GM21825 (cell line): ENCODE data around the gene PTAFR.
A peak's percentile ranks its signal among the peaks of the same experiment; 100 is the strongest.

ENCODE experiments used
- ATAC-seq: cut with Tn5 transposase; IDR thresholded peaks from one replicate; pipeline ENCODE4 v1.9.1; 2021; ENCODE audit warnings: mild to moderate bottlenecking, moderate library complexity; ENCODE audit not compliant: unreplicated experiment

The PTAFR gene

GRCh38 chr1:28176492-28177470 lies at the start of gene PTAFR:
Gene PTAFR, minus strand, starts transcription at chr1:28176690. Its CDS starts 25,669 bp downstream, at chr1:28151021.
- peak; percentile 39 for ATAC-seq

DNA sequence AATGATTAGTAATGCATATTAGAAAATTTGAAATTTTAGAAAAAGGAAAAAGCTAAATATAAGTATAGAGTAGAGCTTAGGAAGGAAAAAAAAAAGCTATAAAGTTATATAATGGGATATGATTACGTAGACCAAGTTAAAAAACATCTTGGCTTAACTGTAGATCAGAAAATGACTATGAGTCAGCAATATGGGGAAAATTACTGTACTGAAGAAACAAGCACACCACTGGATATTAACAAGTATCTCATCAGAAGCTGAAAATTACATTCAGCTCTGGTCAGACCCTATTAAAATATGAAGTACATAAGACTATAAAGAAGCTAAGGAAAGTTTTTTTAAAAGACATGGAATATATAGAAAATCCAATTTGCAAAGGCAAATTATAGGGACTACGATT lies 36.8 kb upstream of the PTAFR start:
- ATAC-seq, result no peak

- no peak for ATAC-seq
Observed at GRCh38 chr1:28209700-28210099, 33.2 kb upstream of the PTAFR start.

- ATAC-seq, result no peak
Observed at GRCh38 chr1:28208818-28209441, 32.4 kb upstream of the PTAFR start.

DNA sequence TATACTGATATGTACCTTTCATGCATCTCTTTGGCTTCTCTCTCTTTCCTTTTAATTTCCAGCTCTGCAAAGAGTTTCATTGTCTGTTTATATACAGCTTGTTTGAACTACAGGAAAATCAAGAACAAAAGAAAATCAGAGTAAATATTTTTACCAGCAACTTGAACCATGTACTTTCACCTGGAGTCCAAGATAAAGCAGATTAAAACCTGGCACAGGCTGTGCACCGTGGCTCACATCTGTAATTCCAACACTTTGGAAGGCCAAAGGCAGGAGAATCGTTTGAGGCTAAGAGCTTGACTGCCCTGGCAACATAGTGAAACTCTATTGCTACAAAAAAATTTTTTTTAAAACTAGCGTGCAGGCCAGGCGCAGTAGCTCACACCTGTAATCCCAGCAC lies 28.8 kb upstream of the PTAFR start:
- ATAC-seq, result no peak

DNA sequence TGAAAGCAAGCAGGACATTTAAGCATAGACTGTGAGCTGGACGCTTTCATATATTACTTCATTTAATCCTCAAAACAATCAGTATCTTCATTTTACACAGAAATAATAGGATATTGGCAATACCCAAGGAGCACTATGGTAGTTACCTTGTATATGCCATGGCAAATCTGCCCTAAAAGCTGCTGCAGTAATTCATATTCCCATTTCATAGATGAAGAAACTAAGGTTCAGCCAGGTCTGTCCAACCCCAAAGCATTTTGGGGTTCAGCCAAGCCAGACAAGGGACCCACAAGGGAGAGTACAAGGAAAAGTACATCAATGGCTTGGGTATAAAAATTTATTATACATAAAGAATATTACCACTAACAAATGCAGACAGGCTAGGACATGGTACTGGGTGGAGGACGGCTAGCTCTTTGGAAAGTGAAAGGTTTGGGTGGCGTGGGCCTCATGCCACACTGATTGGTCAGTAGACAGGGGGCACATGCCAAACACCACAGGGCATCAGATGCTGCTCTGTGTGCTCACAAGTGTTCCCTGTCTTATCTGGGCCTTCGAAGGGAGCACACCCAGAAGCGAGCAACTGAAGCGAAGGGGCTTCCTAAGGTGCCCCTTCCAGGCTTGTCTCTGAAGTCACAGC lies 23.9 kb upstream of the PTAFR start:
- no peak for ATAC-seq

- ATAC-seq, result peak; percentile 75
Observed at GRCh38 chr1:28199328-28200233, 23.1 kb upstream of the PTAFR start.

DNA sequence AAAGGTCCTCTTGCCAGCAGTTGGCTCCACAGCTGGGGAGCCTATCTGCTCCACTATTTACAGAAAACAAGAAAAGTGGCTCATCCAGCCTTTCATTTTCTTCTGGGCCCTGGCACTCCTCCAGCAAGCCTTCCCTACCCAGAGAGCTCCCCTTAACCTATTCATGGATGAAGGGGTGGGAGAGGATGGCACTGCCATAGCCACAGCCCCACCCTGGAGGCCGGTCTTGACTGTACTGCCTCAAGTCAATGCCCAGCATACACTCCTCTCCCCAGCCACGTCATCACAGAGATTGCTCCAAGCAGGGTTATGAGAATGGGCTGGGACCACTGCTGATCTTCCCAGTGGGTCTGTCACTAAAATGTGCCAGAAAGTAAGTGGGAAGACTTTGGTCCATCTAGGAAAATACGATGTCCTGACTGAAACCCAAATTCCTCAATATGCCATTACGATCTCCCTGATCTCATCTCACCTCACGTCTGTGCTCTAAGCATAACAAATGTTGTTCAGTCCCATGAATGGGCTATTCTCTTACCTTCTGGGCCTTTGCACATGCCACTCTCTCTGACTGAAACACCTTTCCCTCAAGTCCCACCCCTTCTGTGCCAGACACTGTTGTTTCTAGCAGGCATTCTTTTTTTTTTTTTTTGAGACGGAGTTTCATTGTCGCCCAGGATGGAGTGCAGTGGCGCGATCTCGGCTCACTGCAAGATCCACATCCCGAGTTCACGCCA lies 21.4 kb upstream of the PTAFR start:
- no peak for ATAC-seq

DNA sequence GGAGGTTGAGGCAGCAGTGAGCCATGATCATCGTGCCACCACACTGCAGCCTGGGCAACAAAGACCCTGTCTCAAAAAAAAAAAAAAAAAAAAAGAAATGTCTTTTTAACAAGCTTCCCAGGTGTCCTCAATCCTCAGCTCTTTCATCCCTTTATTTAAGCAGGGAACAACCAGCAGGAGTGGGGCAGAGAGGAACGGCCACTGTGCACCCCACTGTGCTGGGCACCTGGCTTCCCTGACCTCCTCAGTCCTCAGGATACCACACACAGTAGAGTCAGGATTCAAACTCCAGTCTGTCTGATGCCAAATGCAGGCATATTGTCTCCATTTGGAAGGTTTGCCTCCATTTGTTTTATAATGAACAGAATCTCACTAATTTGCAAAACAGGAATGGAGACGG lies 19.8 kb upstream of the PTAFR start:
- no peak for ATAC-seq

DNA sequence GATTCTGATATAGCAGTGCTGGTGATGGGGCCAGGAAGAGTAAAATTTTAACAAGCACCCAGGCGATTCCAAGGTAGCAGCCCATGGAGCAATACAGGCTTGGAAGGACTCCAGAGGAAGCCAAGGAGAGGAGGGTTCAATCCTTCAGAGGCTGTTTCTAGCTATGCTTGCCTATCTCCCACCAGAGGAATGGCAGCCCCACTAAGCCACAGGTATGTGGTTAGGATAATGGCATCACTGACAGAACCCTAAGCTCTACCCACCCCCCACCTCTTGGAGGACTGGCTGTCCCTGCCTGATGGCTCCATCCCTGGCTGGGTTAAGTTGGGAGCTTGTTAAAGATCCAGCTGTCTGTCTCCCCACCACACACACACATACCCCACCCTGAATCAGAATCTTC lies 19.3 kb upstream of the PTAFR start:
- ATAC-seq, result no peak

DNA sequence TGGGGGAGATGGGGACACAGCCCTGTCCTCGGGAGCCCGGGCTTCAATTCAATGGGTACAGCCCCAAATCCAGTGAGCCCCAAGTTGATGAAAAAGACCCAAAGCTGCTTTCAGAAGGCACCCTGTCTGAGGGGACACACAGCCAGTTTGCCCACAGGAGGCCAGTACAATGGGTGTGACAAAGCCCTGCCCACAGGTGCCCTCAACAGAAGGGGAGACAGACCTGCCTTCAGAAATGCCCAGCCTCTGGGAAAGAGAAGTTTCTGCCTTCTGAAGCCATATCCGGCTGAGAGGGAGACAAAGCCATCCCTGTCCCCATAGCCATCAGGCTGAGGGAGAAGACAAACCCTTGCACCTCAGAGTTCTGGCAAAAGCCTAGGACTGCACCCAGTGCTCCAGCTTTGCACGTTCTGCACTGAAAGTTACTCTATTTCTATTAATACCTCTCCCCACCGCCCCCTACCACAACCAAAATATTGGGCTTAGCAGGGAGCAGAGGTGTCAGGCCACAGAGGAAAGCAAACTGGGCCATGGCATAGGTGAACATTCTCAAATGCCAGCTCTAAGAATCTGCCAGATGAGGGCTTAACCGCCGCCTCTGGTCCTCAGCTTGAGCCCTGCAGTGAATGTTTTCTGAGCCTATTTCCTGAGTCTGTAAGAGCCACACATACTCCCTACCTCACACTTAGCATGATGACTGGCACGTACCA lies 18.0 kb upstream of the PTAFR start:
- no peak for ATAC-seq

DNA sequence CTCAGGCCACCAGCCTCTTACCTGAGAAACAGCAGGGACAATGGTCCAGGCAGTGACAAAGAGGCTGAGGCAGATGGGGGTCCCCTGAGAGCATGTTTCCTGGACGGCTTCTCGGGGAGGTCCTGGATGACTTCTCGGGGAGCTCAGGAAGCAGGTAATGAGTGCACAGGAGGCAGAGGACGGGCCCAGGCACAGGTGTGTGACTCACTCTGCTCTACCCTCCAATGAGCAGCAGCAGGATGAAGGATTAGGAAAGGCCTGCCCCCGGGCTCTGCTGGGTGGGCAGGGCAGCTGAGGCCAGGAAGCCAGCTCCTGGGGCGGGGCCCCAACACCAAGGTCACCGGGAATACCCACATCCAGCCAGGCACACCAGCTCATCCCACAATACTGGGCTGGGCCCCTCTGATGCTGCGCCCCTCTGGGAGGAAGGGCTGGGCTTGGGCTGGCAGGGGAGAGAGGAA lies 17.2 kb upstream of the PTAFR start:
- ATAC-seq, result no peak

- ATAC-seq, result no peak
Observed at GRCh38 chr1:28190996-28191645, 14.6 kb upstream of the PTAFR start.

- no peak for ATAC-seq
Observed at GRCh38 chr1:28190337-28190979, 14.0 kb upstream of the PTAFR start.

DNA sequence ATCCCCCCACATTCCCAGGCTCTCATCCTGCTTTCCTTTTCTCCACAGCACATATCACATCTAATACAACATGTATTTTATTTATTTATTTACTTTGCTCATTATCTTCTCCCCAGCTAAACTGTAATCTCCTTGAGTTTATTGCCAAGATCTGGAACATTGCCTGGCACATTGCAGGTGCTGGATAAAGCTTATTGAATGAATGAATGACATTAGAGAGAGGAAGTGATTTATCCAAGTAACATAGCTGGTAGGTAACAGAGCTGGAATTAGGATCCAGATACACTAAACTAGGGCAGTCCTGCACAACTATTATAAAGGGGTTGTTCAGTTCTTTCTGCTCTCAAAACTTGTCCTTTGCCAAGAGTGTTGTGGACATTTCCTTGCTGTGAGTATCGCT lies 8.6 kb upstream of the PTAFR start:
- no peak for ATAC-seq

DNA sequence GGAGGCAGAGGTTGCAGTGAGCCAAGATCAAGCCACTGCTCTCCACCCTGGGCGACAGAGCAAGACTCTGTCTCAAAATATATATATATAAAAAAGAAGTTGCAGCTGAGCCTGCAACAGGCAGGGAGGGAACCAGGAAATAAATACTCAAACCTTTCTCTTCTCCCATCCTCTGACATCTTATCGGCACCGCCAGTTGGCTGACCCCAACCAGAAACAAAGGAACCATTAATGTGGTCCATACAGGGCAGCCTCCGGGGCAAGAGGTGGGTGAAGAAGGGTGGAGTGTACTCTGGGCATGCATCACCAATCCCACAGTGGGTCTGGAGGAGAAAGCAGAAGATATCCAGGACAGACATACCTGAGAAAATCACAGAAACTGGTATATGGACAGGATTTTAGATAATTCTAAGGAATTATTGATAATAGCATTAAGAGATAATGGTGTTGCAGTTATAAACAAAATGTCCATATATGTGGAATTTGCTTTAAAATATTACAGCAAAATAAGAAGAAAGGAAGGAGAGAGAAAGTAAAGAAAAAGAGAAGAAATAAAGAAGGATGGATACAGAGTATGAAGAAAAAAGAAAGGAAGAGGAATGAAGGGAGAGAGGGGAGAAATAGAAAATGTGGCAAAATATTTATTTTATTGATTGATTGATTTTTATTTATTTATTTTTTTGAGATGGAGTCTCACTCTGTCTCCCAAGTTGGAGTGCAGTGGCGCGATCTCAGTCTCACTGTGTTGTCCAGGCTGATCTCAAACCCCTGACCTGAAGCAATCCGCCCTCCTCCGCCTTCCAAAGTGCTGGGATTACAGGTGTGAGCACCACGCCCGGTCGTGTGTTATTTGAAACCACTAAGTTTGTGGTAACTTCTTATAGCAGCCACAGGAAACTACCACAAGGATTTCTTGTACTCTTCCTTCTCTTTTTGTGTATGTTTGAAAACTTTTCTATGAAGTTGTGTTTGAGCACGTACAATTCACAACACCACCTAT lies 4.1 kb upstream of the PTAFR start:
- no peak for ATAC-seq
